ENCODE results near the gene PSTK. TPM values are rescaled to one million over a fixed set of nuclear protein-coding genes. Genes with fewer than 3 reads are reported as not detected.

PSTK gene
- total and polyA plus RNA-seq, 9 of the 15 experiments (the other 6 are each of a cell fraction or from before 2014, with no cell fraction given): 13.2 to 49.7 (median 18.9) TPM

DNA sequence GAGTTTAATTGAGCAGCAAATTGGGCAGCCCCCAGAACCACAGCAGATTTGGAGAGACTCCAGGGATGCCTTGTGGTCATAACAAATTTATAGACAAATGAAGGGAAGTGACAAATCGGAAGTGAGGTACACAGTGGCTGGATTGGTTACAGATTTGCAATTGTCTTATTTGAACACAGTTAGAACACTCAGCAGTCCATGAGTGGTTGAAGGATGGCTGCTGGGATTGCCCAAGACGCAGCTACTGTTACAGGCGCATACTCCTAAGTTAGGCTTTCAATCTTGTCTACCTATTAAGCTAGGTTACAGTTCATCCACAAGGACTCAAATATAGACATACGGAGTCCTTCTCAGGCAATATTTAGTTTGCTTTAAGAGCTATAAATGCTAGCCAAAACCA, 36.0 kb downstream of the PSTK start:
- intact Hi-C loops (cut with micrococcal nuclease) (no loop called here), in situ Hi-C loops (cut with MboI) (no loop called here)
- no TSS peak for BruUV-seq (replicated peaks)
- Histone ChIP-seq H3K79me2 (ENCODE audit: control insufficient read depth, insufficient read depth, low read length) (no peaks in the 10 kb centered on the region), H3K27ac (ENCODE audit: extremely low read depth, low read depth, low read length) (no peak overlapping the region), H4K20me1 (replicated peaks; ENCODE audit: control insufficient read depth, insufficient read depth, low read length) (no peaks in the 10 kb centered on the region), H3K4me2 (ENCODE audit: insufficient read depth, low read length) (no peak overlapping the region), H3K27me3 (ENCODE audit: control insufficient read depth in 2 of 2, insufficient read depth in 2 of 2, low read length in 2 of 2) (no peaks in the 10 kb centered on the region), H3K9ac (ENCODE audit: insufficient read depth in 1 of 2, low read depth in 2 of 2, low read length in 2 of 2) (no peak overlapping the region), H3K36me3 (ENCODE audit: control insufficient read depth, insufficient read depth, low read length) (no peaks in the 10 kb centered on the region), H3K9me3 (replicated peaks; ENCODE audit: control insufficient read depth, insufficient read depth, low read depth, low read length) (no peaks in the 10 kb centered on the region), H2AFZ (ENCODE audit: low read depth, low read length) (no peak overlapping the region), H3K4me1 (replicated peaks in 1 of 2; ENCODE audit: control insufficient read depth in 2 of 2, insufficient read depth in 2 of 2, low read length in 2 of 2) (no peaks in the 10 kb centered on the region; a peak in 3 of 5 replicates), H3K9me1 (ENCODE audit: control insufficient read depth, insufficient read depth, low read length) (no peaks in the 10 kb centered on the region), H3K4me3 (no peak overlapping the region)
- FAIRE-seq: no peak
- no peak for ATAC-seq
- TF ChIP-seq TAL1 (IDR thresholded peaks at IDR 0.05): no peak
- no peak for TF ChIP-seq POLR2G (IDR thresholded peaks at IDR 0.05; ENCODE audit: low read depth, low read length)
- TF ChIP-seq ZBTB8A (IDR thresholded peaks at IDR 0.05; ENCODE audit: partially characterized antibody): no peak
- TF ChIP-seq MAZ (CRISPR knock-in tag; conservative IDR thresholded peaks at IDR 0.05 in 1 of 2, IDR thresholded peaks at IDR 0.05 in 1 of 2): no peak
- no peak for TF ChIP-seq ZNF830 (CRISPR knock-in tag; IDR thresholded peaks at IDR 0.05)
- TF ChIP-seq, protein P1, sequence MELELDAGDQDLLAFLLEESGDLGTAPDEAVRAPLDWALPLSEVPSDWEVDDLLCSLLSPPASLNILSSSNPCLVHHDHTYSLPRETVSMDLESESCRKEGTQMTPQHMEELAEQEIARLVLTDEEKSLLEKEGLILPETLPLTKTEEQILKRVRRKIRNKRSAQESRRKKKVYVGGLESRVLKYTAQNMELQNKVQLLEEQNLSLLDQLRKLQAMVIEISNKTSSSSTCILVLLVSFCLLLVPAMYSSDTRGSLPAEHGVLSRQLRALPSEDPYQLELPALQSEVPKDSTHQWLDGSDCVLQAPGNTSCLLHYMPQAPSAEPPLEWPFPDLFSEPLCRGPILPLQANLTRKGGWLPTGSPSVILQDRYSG (tag; conservative IDR thresholded peaks at IDR 0.05; ENCODE audit: low read depth): no peak
- TF ChIP-seq TCF7 (IDR thresholded peaks at IDR 0.05; ENCODE audit: borderline replicate concordance): no peak
- no peak for TF ChIP-seq CXXC5 (CRISPR knock-in tag; IDR thresholded peaks at IDR 0.05)
- DNase-seq (ENCODE audit: extremely low read depth in 1 of 4, low spot score in 3 of 4): no peak
- 70% methylated on average over 4 of the region's 4 CpGs for WGBS (ENCODE audit: insufficient coverage, low coverage, missing lambda C conversion rate)
- ChIA-PET POLR2A (no interaction called here), CTCF (ENCODE audit: low intra/inter-chr PET ratio) (no interaction called here)

Data from K562 (cell line).